EH (cell line): ENCODE results near the gene SLC16A1.

Experiments
- DNase-seq: peaks from one replicate; pipeline ENCODE4 v3.0.0-alpha.2; 2015; ENCODE audit warnings: low read depth

The SLC16A1 gene

GRCh38 chr1:112882271-112882744, 73.7 kb downstream of the SLC16A1 start:
- peak; percentile 31 for DNase-seq

GRCh38 chr1:112881742-112882127, 74.3 kb downstream of the SLC16A1 start:
- peak; percentile 36 for DNase-seq

GRCh38 chr1:112879834-112880233, 76.2 kb downstream of the SLC16A1 start:
- DNase-seq = no peak

- no peak for DNase-seq
Observed at GRCh38 chr1:112878321-112878720, 77.7 kb downstream of the SLC16A1 start.

GRCh38 chr1:112877750-112878149, 78.2 kb downstream of the SLC16A1 start:
- DNase-seq = peak; percentile 31

GRCh38 chr1:112876315-112876714, 79.7 kb downstream of the SLC16A1 start:
- no peak for DNase-seq

GRCh38 chr1:112872551-112872962, 83.4 kb downstream of the SLC16A1 start:
- DNase-seq = peak; percentile 44

GRCh38 chr1:112870887-112871646, 84.9 kb downstream of the SLC16A1 start:
- no peak for DNase-seq

GRCh38 chr1:112869895-112870294, 86.1 kb downstream of the SLC16A1 start:
- no peak for DNase-seq

GRCh38 chr1:112868191-112868590, 87.8 kb downstream of the SLC16A1 start:
- DNase-seq = no peak

- no peak for DNase-seq
Observed at GRCh38 chr1:112866981-112867380, 89.0 kb downstream of the SLC16A1 start.

GRCh38 chr1:112866151-112866550, 89.8 kb downstream of the SLC16A1 start:
- DNase-seq = peak; percentile 79

GRCh38 chr1:112862753-112863426, 93.1 kb downstream of the SLC16A1 start:
- DNase-seq = no peak
